Osteocyte (in vitro differentiated cells): ENCODE measurements around the gene ALG1. TPM values are rescaled to one million over a fixed set of nuclear protein-coding genes. Genes with fewer than 3 reads are reported as not detected.

Experiments
- DNase-seq: peaks from one replicate; pipeline ENCODE4 v3.0.0; 2021; ENCODE audit warnings: mixed read lengths; ENCODE audit not compliant: unreplicated experiment; ENCODE audit errors: extremely low spot score
- H3K27ac Mint-ChIP-seq: one replicate; pipeline ENCODE4 v1.8.0; 2021; ENCODE audit warnings: mild to moderate bottlenecking, mixed read lengths; ENCODE audit not compliant: unreplicated experiment
- H3K27me3 Mint-ChIP-seq: one replicate; pipeline ENCODE4 v1.8.0; 2021; ENCODE audit warnings: mixed read lengths; ENCODE audit not compliant: unreplicated experiment
- H3K36me3 Mint-ChIP-seq: one replicate; pipeline ENCODE4 v1.8.0; 2021; ENCODE audit warnings: mixed read lengths; ENCODE audit not compliant: unreplicated experiment
- H3K4me1 Mint-ChIP-seq: one replicate; pipeline ENCODE4 v1.8.0; 2021; ENCODE audit warnings: mixed read lengths; ENCODE audit not compliant: unreplicated experiment
- H3K4me3 Mint-ChIP-seq: one replicate; pipeline ENCODE4 v1.8.0; 2021; ENCODE audit warnings: mild to moderate bottlenecking, moderate library complexity, mixed read lengths; ENCODE audit not compliant: unreplicated experiment
- H3K9me3 Mint-ChIP-seq: one replicate; pipeline ENCODE4 v1.8.0; 2021; ENCODE audit warnings: mixed read lengths; ENCODE audit not compliant: unreplicated experiment
- total RNA-seq: library from RNA; stranded (reverse); gene quantifications from 2 replicates; pipeline ENCODE4 v1.2.1, GENCODE V29; 2021
- TF ChIP-seq, protein P1 (sequence below): fragments of 200-600 bp; sonication (generic); IDR thresholded peaks from 2 replicates; pipeline ENCODE4 v1.5.0; 2021; ENCODE audit warnings: antibody characterized with exemption, mild to moderate bottlenecking, moderate library complexity

ALG1 gene
- total RNA-seq, 1 donor from 2014 or later, result 31.6 TPM

DNA sequence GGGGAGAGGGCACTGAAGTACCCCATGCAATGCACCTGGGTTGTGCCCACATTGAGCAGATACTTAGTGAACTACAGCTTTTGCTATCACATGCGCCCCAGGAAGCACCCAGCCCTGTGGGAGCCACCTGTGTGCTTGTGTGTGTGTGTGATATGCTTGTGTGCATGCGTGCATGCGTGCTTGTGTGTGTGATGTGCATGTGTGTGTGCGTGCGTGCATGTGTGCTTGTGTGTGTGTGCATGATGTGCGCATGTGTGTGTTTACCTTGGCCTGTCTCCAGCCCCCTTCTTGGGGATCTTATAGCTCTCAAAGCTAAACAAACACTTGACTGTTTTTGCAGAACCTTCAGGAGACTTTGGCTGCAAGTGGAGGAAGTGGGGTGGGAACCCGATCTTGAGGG, 6.7 kb upstream of the ALG1 start:
- no peaks in the 10 kb centered on the region for H3K36me3 Mint-ChIP-seq
- DNase-seq, result no peak
- no peak overlapping the region for H3K4me3 Mint-ChIP-seq
- peaks cover 39% of the 10 kb centered on the region for H3K27me3 Mint-ChIP-seq
- TF ChIP-seq, protein P1, sequence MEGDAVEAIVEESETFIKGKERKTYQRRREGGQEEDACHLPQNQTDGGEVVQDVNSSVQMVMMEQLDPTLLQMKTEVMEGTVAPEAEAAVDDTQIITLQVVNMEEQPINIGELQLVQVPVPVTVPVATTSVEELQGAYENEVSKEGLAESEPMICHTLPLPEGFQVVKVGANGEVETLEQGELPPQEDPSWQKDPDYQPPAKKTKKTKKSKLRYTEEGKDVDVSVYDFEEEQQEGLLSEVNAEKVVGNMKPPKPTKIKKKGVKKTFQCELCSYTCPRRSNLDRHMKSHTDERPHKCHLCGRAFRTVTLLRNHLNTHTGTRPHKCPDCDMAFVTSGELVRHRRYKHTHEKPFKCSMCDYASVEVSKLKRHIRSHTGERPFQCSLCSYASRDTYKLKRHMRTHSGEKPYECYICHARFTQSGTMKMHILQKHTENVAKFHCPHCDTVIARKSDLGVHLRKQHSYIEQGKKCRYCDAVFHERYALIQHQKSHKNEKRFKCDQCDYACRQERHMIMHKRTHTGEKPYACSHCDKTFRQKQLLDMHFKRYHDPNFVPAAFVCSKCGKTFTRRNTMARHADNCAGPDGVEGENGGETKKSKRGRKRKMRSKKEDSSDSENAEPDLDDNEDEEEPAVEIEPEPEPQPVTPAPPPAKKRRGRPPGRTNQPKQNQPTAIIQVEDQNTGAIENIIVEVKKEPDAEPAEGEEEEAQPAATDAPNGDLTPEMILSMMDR, result no peak
- no peak overlapping the region for H3K27ac Mint-ChIP-seq
- no peaks in the 10 kb centered on the region for H3K9me3 Mint-ChIP-seq
- no peaks in the 10 kb centered on the region for H3K4me1 Mint-ChIP-seq

DNA sequence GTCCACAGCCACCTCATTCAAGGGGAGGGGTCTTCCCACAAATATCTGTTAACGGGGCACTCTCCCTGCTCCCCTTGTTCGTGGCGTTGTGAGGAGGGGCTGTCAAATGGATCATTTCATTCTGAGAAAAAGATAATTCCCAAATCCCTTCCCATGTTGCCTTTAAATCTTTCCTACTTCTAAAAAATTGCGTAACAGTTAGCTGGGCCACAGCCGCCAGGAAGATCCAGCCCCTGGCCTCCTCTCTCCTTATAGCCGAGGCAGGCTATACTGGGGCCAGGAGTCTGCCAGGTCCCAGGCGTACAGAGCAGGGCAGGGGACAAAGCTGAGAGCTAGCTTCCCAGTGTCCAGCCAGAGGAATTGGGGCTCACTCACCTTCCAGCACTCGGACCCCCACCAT, 6.3 kb upstream of the ALG1 start:
- Mint-ChIP-seq H3K4me3 (no peak overlapping the region), H3K9me3 (no peaks in the 10 kb centered on the region), H3K27me3 (peaks cover 39% of the 10 kb centered on the region), H3K4me1 (no peaks in the 10 kb centered on the region), H3K36me3 (no peaks in the 10 kb centered on the region), H3K27ac (no peak overlapping the region)
- DNase-seq, result no peak
- TF ChIP-seq, protein P1, result no peak

DNA sequence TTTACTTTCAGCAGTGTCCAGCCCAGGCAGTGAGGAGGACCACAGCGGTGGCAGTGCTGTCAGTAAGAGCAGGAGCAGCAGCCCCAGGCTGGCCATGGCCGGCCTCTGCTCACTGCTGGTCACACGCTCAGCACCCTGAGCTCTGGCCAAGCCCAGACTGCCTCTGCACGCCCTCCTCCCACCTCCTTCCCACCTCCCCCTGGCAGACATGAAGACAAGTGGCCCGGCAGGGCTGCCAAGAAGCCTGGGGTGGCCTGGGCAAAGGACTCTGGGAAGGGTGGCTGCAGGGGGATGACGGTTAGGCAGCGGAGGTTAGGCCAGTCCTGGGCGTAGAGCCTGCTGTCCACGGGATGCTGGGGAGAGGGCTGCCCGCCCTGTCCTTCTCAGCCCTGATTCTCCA, 5.8 kb upstream of the ALG1 start, which contains the start of gene C16orf89:
C16orf89 (minus strand) TSS at position 144 of the 400 bp plus-strand sequence; CDS start at position 96, 48 bp downstream.
- TF ChIP-seq, protein P1, result no peak
- no peak for DNase-seq
- no peak within 1 kb of the TSS for H3K4me3 Mint-ChIP-seq
- no peaks in the 10 kb centered on the region for H3K36me3 Mint-ChIP-seq
- H3K4me1 Mint-ChIP-seq, result no peaks in the 10 kb centered on the region
- no peak within 1 kb of the TSS for H3K27ac Mint-ChIP-seq
- no peaks in the 10 kb centered on the region for H3K9me3 Mint-ChIP-seq
- H3K27me3 Mint-ChIP-seq, result peaks cover 39% of the 10 kb centered on the region

DNA sequence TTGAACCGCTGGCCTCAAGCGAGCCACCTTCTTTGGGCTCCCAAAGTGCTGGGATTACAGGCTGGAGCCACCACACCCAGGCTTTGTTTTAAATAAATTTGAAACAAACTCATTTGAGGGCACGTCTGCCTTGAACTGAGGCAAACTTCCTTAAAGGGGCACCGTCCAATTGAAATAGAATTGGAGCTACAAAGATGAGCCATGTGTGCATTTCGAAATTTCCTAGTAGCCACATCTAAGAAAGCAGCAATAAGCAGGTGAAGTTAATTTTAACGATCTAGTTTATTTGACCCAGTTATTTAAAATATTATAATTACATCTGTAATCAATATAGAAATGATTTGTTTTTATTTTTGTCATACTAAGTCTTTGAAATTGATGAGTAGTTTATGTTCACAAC, 5.1 kb upstream of the ALG1 start:
- TF ChIP-seq, protein P1, result no peak
- Mint-ChIP-seq H3K4me1 (peaks cover 5% of the 10 kb centered on the region), H3K27me3 (peaks cover 39% of the 10 kb centered on the region), H3K9me3 (no peaks in the 10 kb centered on the region), H3K36me3 (no peaks in the 10 kb centered on the region), H3K4me3 (no peak overlapping the region), H3K27ac (no peak overlapping the region)
- DNase-seq, result no peak

DNA sequence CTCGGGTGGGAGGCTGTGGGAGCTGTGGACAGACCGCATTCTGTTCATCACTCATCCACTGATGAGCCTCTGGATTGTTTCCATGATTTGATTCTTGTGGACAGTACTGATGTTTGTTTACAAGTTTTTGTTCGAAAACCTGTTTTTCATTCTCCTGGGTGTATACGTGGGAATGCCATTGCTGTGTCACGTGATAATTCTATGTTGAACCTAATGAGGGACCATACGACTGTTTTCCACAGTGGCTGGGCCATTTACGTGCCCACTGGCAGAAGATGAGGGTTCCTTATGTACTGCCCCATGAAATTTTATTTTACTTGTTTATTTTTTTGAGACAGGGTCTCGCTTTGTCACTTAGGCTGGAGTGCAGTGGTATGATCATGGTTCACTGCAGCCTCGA, 2.6 kb upstream of the ALG1 start:
- no peak overlapping the region for H3K4me3 Mint-ChIP-seq
- H3K27ac Mint-ChIP-seq, result no peak overlapping the region
- no peaks in the 10 kb centered on the region for H3K9me3 Mint-ChIP-seq
- peaks cover 16% of the 10 kb centered on the region for H3K4me1 Mint-ChIP-seq
- H3K27me3 Mint-ChIP-seq, result peaks cover 22% of the 10 kb centered on the region
- TF ChIP-seq, protein P1, result no peak
- no peak for DNase-seq
- H3K36me3 Mint-ChIP-seq, result no peaks in the 10 kb centered on the region
